ENCODE data around the gene SFXN3. TPM values are rescaled to one million over a fixed set of nuclear protein-coding genes. Genes with fewer than 3 reads are reported as not detected.

SFXN3 gene
- total and polyA plus RNA-seq, 2 of the 13 experiments (the other 11 are each of a cell fraction or from before 2014, with no cell fraction given) = 16.8 to 71.5 TPM

DNA sequence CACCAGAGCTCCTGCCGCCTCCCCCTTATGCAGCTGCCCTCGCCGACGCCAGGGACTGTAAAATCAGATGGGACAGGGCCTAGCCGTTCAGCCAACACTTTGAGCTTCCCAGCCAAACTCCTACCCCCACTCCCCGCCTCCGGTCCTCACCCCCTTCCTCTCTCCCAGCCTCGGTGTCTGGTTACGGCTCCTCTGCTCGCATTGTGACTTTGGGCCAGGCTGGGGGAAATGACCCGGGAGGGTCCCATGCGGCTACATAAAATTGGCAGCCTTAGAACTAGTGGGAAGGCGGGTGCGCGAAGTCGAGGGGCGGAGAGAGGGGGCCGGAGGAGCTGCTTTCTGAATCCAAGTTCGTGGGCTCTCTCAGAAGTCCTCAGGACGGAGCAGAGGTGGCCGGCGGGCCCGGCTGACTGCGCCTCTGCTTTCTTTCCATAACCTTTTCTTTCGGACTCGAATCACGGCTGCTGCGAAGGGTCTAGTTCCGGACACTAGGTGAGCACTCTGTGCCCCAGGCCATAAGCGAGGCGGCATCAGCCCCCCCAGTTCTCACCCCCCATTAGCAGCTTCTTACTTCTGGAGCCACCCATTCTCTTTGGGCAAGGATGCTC, 30.7 kb downstream of the SFXN3 start, which contains the start of gene KAZALD1 (continued):
- TF ChIP-seq, protein P1, sequence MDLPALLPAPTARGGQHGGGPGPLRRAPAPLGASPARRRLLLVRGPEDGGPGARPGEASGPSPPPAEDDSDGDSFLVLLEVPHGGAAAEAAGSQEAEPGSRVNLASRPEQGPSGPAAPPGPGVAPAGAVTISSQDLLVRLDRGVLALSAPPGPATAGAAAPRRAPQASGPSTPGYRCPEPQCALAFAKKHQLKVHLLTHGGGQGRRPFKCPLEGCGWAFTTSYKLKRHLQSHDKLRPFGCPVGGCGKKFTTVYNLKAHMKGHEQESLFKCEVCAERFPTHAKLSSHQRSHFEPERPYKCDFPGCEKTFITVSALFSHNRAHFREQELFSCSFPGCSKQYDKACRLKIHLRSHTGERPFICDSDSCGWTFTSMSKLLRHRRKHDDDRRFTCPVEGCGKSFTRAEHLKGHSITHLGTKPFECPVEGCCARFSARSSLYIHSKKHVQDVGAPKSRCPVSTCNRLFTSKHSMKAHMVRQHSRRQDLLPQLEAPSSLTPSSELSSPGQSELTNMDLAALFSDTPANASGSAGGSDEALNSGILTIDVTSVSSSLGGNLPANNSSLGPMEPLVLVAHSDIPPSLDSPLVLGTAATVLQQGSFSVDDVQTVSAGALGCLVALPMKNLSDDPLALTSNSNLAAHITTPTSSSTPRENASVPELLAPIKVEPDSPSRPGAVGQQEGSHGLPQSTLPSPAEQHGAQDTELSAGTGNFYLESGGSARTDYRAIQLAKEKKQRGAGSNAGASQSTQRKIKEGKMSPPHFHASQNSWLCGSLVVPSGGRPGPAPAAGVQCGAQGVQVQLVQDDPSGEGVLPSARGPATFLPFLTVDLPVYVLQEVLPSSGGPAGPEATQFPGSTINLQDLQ (CRISPR knock-in tag; IDR thresholded peaks at IDR 0.05) = peak; percentile 22; the same call in 1 of the 2 replicates
- TF ChIP-seq RFX3 (CRISPR knock-in tag; IDR thresholded peaks at IDR 0.05) (no peak), POGZ (CRISPR knock-in tag; IDR thresholded peaks at IDR 0.05) (no peak), ZNF101 (CRISPR knock-in tag; IDR thresholded peaks at IDR 0.05; ENCODE audit: borderline replicate concordance, low read depth) (no peak)
- TF ChIP-seq, protein P2, sequence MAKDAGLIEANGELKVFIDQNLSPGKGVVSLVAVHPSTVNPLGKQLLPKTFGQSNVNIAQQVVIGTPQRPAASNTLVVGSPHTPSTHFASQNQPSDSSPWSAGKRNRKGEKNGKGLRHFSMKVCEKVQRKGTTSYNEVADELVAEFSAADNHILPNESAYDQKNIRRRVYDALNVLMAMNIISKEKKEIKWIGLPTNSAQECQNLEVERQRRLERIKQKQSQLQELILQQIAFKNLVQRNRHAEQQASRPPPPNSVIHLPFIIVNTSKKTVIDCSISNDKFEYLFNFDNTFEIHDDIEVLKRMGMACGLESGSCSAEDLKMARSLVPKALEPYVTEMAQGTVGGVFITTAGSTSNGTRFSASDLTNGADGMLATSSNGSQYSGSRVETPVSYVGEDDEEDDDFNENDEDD (CRISPR knock-in tag; IDR thresholded peaks at IDR 0.05; ENCODE audit: borderline replicate concordance) = no peak

DNA sequence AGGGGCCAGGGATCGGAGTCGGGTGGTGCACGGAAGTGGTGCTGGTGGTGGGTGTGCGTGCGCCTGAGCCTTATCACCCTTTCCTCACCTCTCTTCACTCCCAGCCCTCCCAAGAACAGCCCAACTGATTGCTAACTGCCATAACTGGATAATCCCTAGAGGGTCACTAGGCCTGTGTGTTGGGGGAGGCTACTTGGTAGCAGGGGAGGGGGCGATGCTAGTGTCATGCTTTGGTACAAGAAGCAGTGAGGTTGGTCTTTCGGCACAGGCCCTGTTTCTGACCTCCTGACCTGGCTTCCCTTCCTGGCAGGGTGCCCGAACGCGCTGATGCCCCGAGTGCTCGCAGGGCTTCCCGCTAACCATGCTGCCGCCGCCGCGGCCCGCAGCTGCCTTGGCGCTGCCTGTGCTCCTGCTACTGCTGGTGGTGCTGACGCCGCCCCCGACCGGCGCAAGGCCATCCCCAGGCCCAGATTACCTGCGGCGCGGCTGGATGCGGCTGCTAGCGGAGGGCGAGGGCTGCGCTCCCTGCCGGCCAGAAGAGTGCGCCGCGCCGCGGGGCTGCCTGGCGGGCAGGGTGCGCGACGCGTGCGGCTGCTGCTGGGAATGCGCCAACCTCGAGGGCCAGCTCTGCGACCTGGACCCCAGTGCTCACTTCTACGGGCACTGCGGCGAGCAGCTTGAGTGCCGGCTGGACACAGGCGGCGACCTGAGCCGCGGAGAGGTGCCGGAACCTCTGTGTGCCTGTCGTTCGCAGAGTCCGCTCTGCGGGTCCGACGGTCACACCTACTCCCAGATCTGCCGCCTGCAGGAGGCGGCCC, 31.4 kb downstream of the SFXN3 start:
- in situ Hi-C loops (cut with HindIII; ENCODE audit: extremely low pct_ligation_motif_present, low pct_unique_long_range_greater_than_20kb) (no loop called here), intact Hi-C loops (cut with micrococcal nuclease; ENCODE audit: unreplicated experiment) (no loop called here)
- Histone ChIP-seq H3K4me1 (ENCODE audit: insufficient read depth, low read length) (peaks cover 57% of the 10 kb centered on the region), H2AFZ (ENCODE audit: low read length) (no peak overlapping the region), H3K4me3 (replicated peaks in 1 of 3; ENCODE audit: insufficient read depth in 1 of 3, low read depth in 2 of 3, low read length in 3 of 3) (peak overlapping the region; percentile 82 to 97 (median 87)), H3K27me3 (ENCODE audit: control insufficient read depth in 1 of 2, insufficient read depth in 2 of 2, low read length in 2 of 2) (no peaks in the 10 kb centered on the region; a peak in 1 of 5 replicates), H3K27ac (ENCODE audit: extremely low read length, insufficient read depth, low read length) (peak overlapping the region; percentile 99), H3K79me2 (ENCODE audit: insufficient read depth, low read length) (peaks cover 45% of the 10 kb centered on the region), H3K9ac (ENCODE audit: insufficient read depth, low read depth, low read length) (peak overlapping the region; percentile 99), H3K36me3 (replicated peaks in 1 of 2; ENCODE audit: control insufficient read depth in 1 of 2, insufficient read depth in 2 of 2, low read length in 2 of 2) (no peaks in the 10 kb centered on the region), H3K4me2 (ENCODE audit: low read depth, low read length) (peak overlapping the region; percentile 99), H3K9me3 (ENCODE audit: low read length) (no peaks in the 10 kb centered on the region), H4K20me1 (ENCODE audit: insufficient read depth, low read length) (no peaks in the 10 kb centered on the region; the same call in 1 of the 2 replicates)
- ATAC-seq (peak; percentile 56), FAIRE-seq (no peak), DNase-seq (ENCODE audit: low spot score) (peak; percentile 68)
- POLR2A ChIA-PET = interaction anchor here (1.0 to 9.0 kb wide), 12 partner anchors 11 to 292 kb away, joined by 3 to 141 read pairs (median 10); partner anchors contain the start of genes BTRC, PDZD7 and SFXN3
- BruUV-seq (replicated peaks) = no TSS peak
- WGBS (ENCODE audit: low lambda C conversion rate) = 0% methylated on average over 28 of the region's 63 CpGs
- CTCF ChIA-PET (ENCODE audit: low intra/inter-chr PET ratio, low total read pairs) = interaction anchor here (0.8 kb wide), 1 partner anchor 22 kb away, joined by 3 read pairs; no protein-coding TSS in a partner anchor
- no peak for TF ChIP-seq TCF12 (IDR thresholded peaks at IDR 0.05)
- 0 out of 2 replicates have a peak, but pooled peaks have one; percentile 14 for TF ChIP-seq TCF12 (CRISPR knock-in tag; IDR thresholded peaks at IDR 0.05)
- peak; percentile 65; the same call in 1 of the 2 replicates for TF ChIP-seq MED13 (CRISPR knock-in tag; IDR thresholded peaks at IDR 0.05)
- no peak for TF ChIP-seq NBN (conservative IDR thresholded peaks at IDR 0.05)
- TF ChIP-seq ZNF484 (CRISPR knock-in tag; IDR thresholded peaks at IDR 0.05; ENCODE audit: borderline replicate concordance, low read depth) = peak; percentile 29; the same call in 1 of the 2 replicates
- TF ChIP-seq THAP11 (CRISPR knock-in tag; IDR thresholded peaks at IDR 0.05) = peak; percentile 77
- TF ChIP-seq RXRA (CRISPR knock-in tag; IDR thresholded peaks at IDR 0.05) = peak; percentile 61
- TF ChIP-seq RFXANK (CRISPR knock-in tag; IDR thresholded peaks at IDR 0.05) = peak; percentile 53; the same call in 1 of the 2 replicates
- TF ChIP-seq KLF16 (CRISPR knock-in tag; IDR thresholded peaks at IDR 0.05) = peak in 1 of 2 experiments; percentile 66; a peak in 1 of 4 replicates
- TF ChIP-seq, protein P3, sequence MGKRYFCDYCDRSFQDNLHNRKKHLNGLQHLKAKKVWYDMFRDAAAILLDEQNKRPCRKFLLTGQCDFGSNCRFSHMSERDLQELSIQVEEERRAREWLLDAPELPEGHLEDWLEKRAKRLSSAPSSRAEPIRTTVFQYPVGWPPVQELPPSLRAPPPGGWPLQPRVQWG (CRISPR knock-in tag; IDR thresholded peaks at IDR 0.05; ENCODE audit: borderline replicate concordance, low read depth) = no peak
- peak; percentile 39; the same call in 1 of the 2 replicates for TF ChIP-seq BCL6 (CRISPR knock-in tag; IDR thresholded peaks at IDR 0.05)
